Breast epithelium (tissue), 3 donors: Measurements from ENCODE around the gene LIPT2.

Experiments
- CTCF ChIP-seq, 3 donors: fragments of 450-650 bp; IDR thresholded peaks; one replicate each; pipeline ENCODE4 v1.5.1; 2016 to 2017; ENCODE audit warnings: antibody characterized with exemption in 3 of 3, mild to moderate bottlenecking in 3 of 3, moderate library complexity in 3 of 3
- POLR2A ChIP-seq: fragments of 450-650 bp; IDR thresholded peaks from one replicate; pipeline ENCODE4 v1.6.1; 2016; ENCODE audit warnings: antibody characterized with exemption, mild to moderate bottlenecking, moderate library complexity
- POLR2AphosphoS5 ChIP-seq, 3 donors: sonication (generic); formaldehyde crosslinking; IDR thresholded peaks; one replicate each; pipeline ENCODE4 v1.6.1; 2017; ENCODE audit warnings: antibody characterized with exemption in 3 of 3

- TF ChIP-seq CTCF (IDR thresholded peaks at IDR 0.05), result no peak
- TF ChIP-seq POLR2AphosphoS5 (IDR thresholded peaks at IDR 0.05), result no peak
- no peak for TF ChIP-seq POLR2A
Observed at GRCh38 chr11:74493791-74494630, 487 bp upstream of the LIPT2 start.
